Liver (tissue), 9 donors: ENCODE measurements around the gene TTC4. TPM values are rescaled to one million over a fixed set of nuclear protein-coding genes. Genes with fewer than 3 reads are reported as not detected.

Experiments
- DNase-seq: peaks from one replicate; pipeline ENCODE4 v3.0.0-alpha.2; 2017; ENCODE audit warnings: low spot score
- H3K27ac ChIP-seq, 2 donors: one replicate each; pipeline ENCODE4 v1.7.0; 2013; ENCODE audit warnings: inconsistent platforms in 2 of 2, low read length in 2 of 2, control low read depth in 1 of 2, low read depth in 1 of 2, mild to moderate bottlenecking in 1 of 2
- H3K27me3 ChIP-seq, 4 donors: one replicate each; pipeline versions ENCODE4 v1.6.1 to v1.7.0; 2013; ENCODE audit warnings: low read length in 3 of 4, inconsistent platforms in 1 of 4, mild to moderate bottlenecking in 1 of 4, moderate library complexity in 1 of 4; ENCODE audit not compliant: control insufficient read depth in 4 of 4, insufficient read depth in 4 of 4
- H3K36me3 ChIP-seq, 4 donors: one replicate each; pipeline versions ENCODE4 v1.6.1 to v1.7.0; 2013; ENCODE audit warnings: low read length in 3 of 4, mild to moderate bottlenecking in 3 of 4, low read depth in 1 of 4, moderate library complexity in 1 of 4; ENCODE audit not compliant: control insufficient read depth in 4 of 4, insufficient read depth in 3 of 4
- H3K4me1 ChIP-seq, 4 donors: one replicate each; pipeline versions ENCODE4 v1.6.1 to v1.7.0; 2013; ENCODE audit warnings: low read length in 3 of 4, mild to moderate bottlenecking in 3 of 4, moderate library complexity in 1 of 4; ENCODE audit not compliant: control insufficient read depth in 4 of 4, insufficient read depth in 4 of 4
- H3K4me3 ChIP-seq, 3 donors: one replicate each; pipeline versions ENCODE4 v1.6.1 to v1.7.0; 2013; ENCODE audit warnings: low read length in 3 of 3, control low read depth in 1 of 3, low read depth in 1 of 3, mild to moderate bottlenecking in 1 of 3
- H3K9ac ChIP-seq, 2 donors: one replicate each; pipeline ENCODE4 v1.7.0; 2013; ENCODE audit warnings: low read length in 2 of 2, mild to moderate bottlenecking in 2 of 2, moderate library complexity in 2 of 2, control low read depth in 1 of 2, low read depth in 1 of 2
- H3K9me3 ChIP-seq, 4 donors: one replicate each; pipeline versions ENCODE4 v1.6.1 to v1.7.0; 2013; ENCODE audit warnings: low read length in 3 of 4; ENCODE audit not compliant: control insufficient read depth in 4 of 4
- EGR1 ChIP-seq, 2 donors: IDR thresholded peaks; 2 replicates each; pipeline ENCODE4 v1.6.1; 2016 to 2018; ENCODE audit warnings: antibody characterized with exemption in 2 of 2, low read depth in 2 of 2
- FOXA2 ChIP-seq: IDR thresholded peaks from 2 replicates; pipeline ENCODE4 v1.6.1; 2016; ENCODE audit warnings: antibody characterized with exemption
- HNF4G ChIP-seq: IDR thresholded peaks from 2 replicates; pipeline ENCODE4 v1.6.1; 2016; ENCODE audit warnings: antibody characterized with exemption
- JUND ChIP-seq, 2 donors: IDR thresholded peaks; 2 replicates each; pipeline ENCODE4 v1.6.1; 2016; ENCODE audit warnings: antibody characterized with exemption in 2 of 2
- NR2F2 ChIP-seq: IDR thresholded peaks from 2 replicates; pipeline ENCODE4 v1.6.1; 2016; ENCODE audit warnings: antibody characterized with exemption
- RAD21 ChIP-seq, 2 donors: IDR thresholded peaks; 2 replicates each; pipeline ENCODE4 v1.6.1; 2016; ENCODE audit warnings: antibody characterized with exemption in 2 of 2, mild to moderate bottlenecking in 2 of 2
- RXRA ChIP-seq, 2 donors: IDR thresholded peaks; 2 replicates each; pipeline ENCODE4 v1.6.1; 2017 to 2018; ENCODE audit warnings: antibody characterized with exemption in 2 of 2, mild to moderate bottlenecking in 1 of 2
- SP1 ChIP-seq: IDR thresholded peaks from 2 replicates; pipeline ENCODE4 v1.6.1; 2018; ENCODE audit warnings: antibody characterized with exemption, mild to moderate bottlenecking
- TAF1 ChIP-seq: conservative IDR thresholded peaks from 2 replicates; pipeline ENCODE4 v1.6.1; 2016; ENCODE audit warnings: antibody characterized with exemption, mild to moderate bottlenecking
- YY1 ChIP-seq: IDR thresholded peaks from 2 replicates; pipeline ENCODE4 v1.6.1; 2016; ENCODE audit warnings: antibody characterized with exemption, mild to moderate bottlenecking
- WGBS: extraction: QIAGEN DNeasy Blood & Tissue Kit; methylation state at CpG from one replicate; pipeline ENCODE4 v1.1.7; 2013; 5-methylcytosine and 5-hydroxymethylcytosine counted together
- polyA plus RNA-seq, 2 donors: library from polyadenylated mRNA; stranded (reverse) in 1 of 2; unstranded in 1 of 2; fragments of 200-250 nt in 1 of 2; fragments of >200 nt in 1 of 2; fragmentation: Nextera tagmentation in 1 of 2; extraction: Ambion mirVana in 1 of 2; gene quantifications; one replicate each; pipeline versions ENCODE4 v1.2.1 to v1.2.3, GENCODE V29; 2013 to 2015
- total RNA-seq, 2 donors: library from RNA; depleted of rRNA; stranded (reverse); fragments of >200 nt; gene quantifications; one replicate each; pipeline ENCODE4 v1.2.3, GENCODE V29; 2014
- TF ChIP-seq, protein P1 (sequence below): IDR thresholded peaks from 2 replicates; pipeline ENCODE4 v1.6.1; 2016; ENCODE audit warnings: antibody characterized with exemption
- TF ChIP-seq, protein P2 (sequence below): IDR thresholded peaks from 2 replicates; pipeline ENCODE4 v1.6.1; 2016; ENCODE audit warnings: antibody characterized with exemption, mild to moderate bottlenecking
- TF ChIP-seq, protein P3 (sequence below): IDR thresholded peaks from 2 replicates; pipeline ENCODE4 v1.6.1; 2016; ENCODE audit warnings: antibody characterized with exemption
- TF ChIP-seq, protein P4 (sequence below): fragments of 150-350 bp; IDR thresholded peaks from 2 replicates; pipeline ENCODE4 v1.5.1; 2017; ENCODE audit warnings: improper control_type of control experiment, low read depth, low read length; ENCODE audit not compliant: missing input control
- donor health status: healthy.
- donor health status: healthy.
- donor health status: healthy.
- donor health status: healthy.
- donor health status: healthy.

TTC4 gene
- total and polyA plus RNA-seq, 4 donors: 6.9 to 10.9 (median 8.1) TPM

DNA sequence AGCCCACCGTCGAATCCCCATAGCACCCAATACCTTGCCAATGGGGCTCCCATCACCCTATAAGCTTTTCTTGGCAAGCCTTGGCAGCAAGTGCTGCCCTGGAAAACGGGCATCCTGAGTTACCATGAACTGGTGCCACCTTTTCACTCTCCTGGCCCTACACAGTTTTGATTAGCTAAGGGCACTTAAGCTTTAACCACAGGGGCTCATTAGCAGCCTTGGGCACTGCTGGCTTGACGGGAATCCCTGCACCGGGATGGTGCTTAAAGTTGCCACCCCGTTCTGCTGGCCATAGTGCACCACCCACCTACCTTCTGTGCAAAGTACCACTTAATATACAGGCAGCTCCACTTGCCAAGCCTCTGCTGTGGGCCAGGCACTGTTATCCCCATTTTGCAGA, 34.9 kb downstream of the TTC4 start:
- Histone ChIP-seq H3K36me3 (no peaks in the 10 kb centered on the region), H3K27me3 (no peaks in the 10 kb centered on the region), H3K4me1 (no peaks in the 10 kb centered on the region), H3K27ac (no peak overlapping the region), H3K9ac (no peak overlapping the region), H3K4me3 (no peak overlapping the region), H3K9me3 (no peaks in the 10 kb centered on the region)
- no peak for DNase-seq
- 83% methylated on average over 6 of the region's 6 CpGs for WGBS
- TF ChIP-seq JUND (IDR thresholded peaks at IDR 0.05): no peak

DNA sequence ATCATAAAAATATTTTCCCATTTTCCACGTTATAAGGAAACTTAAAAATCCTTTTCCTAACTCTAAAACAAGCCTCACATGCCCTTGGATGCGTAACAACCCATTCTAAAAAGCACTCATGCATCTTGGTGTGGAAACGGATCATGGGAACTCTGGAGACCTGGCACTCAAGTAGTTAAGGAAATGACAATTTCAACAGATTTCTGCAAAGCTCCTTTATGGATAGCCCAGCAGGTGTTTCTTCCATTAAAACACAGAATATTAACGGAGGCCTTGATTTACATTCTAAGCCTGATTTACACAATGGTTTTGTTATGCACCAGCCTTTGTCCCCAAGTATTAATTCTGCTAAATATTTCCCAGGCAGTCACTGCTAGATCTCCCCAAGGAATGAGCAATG, 35.8 kb downstream of the TTC4 start:
- Histone ChIP-seq H3K27ac (no peak overlapping the region), H3K9me3 (no peaks in the 10 kb centered on the region), H3K9ac (no peak overlapping the region), H3K4me1 (no peaks in the 10 kb centered on the region), H3K4me3 (no peak overlapping the region), H3K36me3 (peaks cover 0 to 4% (median 0%) of the 10 kb centered on the region in 4 donors), H3K27me3 (no peaks in the 10 kb centered on the region)
- 85% methylated on average over 4 of the region's 4 CpGs for WGBS
- TF ChIP-seq SP1 (no peak), HNF4G (no peak), RXRA (IDR thresholded peaks at IDR 0.05) (no peak)
- TF ChIP-seq, protein P1, sequence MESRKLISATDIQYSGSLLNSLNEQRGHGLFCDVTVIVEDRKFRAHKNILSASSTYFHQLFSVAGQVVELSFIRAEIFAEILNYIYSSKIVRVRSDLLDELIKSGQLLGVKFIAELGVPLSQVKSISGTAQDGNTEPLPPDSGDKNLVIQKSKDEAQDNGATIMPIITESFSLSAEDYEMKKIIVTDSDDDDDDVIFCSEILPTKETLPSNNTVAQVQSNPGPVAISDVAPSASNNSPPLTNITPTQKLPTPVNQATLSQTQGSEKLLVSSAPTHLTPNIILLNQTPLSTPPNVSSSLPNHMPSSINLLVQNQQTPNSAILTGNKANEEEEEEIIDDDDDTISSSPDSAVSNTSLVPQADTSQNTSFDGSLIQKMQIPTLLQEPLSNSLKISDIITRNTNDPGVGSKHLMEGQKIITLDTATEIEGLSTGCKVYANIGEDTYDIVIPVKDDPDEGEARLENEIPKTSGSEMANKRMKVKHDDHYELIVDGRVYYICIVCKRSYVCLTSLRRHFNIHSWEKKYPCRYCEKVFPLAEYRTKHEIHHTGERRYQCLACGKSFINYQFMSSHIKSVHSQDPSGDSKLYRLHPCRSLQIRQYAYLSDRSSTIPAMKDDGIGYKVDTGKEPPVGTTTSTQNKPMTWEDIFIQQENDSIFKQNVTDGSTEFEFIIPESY: no peak
- TF ChIP-seq, protein P2, sequence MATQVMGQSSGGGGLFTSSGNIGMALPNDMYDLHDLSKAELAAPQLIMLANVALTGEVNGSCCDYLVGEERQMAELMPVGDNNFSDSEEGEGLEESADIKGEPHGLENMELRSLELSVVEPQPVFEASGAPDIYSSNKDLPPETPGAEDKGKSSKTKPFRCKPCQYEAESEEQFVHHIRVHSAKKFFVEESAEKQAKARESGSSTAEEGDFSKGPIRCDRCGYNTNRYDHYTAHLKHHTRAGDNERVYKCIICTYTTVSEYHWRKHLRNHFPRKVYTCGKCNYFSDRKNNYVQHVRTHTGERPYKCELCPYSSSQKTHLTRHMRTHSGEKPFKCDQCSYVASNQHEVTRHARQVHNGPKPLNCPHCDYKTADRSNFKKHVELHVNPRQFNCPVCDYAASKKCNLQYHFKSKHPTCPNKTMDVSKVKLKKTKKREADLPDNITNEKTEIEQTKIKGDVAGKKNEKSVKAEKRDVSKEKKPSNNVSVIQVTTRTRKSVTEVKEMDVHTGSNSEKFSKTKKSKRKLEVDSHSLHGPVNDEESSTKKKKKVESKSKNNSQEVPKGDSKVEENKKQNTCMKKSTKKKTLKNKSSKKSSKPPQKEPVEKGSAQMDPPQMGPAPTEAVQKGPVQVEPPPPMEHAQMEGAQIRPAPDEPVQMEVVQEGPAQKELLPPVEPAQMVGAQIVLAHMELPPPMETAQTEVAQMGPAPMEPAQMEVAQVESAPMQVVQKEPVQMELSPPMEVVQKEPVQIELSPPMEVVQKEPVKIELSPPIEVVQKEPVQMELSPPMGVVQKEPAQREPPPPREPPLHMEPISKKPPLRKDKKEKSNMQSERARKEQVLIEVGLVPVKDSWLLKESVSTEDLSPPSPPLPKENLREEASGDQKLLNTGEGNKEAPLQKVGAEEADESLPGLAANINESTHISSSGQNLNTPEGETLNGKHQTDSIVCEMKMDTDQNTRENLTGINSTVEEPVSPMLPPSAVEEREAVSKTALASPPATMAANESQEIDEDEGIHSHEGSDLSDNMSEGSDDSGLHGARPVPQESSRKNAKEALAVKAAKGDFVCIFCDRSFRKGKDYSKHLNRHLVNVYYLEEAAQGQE: no peak
- no peak for DNase-seq

DNA sequence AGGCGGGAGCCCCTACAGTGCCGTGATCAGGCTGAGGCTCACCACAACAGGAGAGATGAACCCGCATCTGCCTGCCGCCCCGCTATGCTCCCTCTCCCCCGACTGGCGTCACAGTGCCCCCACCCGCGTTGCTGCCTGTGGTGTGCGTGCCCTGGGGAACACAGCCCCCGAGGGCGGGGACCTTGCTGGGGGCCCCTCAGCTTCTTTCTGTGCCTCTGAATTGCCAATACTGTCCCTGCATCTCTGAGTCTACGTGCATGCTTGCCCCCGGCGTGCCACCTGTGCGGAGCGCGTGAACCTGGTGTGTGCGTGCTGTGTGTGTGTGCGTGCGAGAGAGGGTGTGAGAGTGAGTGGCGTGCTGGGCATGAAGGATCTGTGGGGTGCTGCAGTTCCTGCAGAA, 38.4 kb downstream of the TTC4 start:
- TF ChIP-seq HNF4G (no peak), SP1 (no peak), EGR1 (IDR thresholded peaks at IDR 0.05; ENCODE audit: low read depth in 2 of 2) (no peak), NR2F2 (no peak), JUND (IDR thresholded peaks at IDR 0.05) (no peak), RAD21 (IDR thresholded peaks at IDR 0.05) (no peak), FOXA2 (no peak), RXRA (IDR thresholded peaks at IDR 0.05) (no peak), TAF1 (no peak), YY1 (no peak)
- TF ChIP-seq, protein P3, sequence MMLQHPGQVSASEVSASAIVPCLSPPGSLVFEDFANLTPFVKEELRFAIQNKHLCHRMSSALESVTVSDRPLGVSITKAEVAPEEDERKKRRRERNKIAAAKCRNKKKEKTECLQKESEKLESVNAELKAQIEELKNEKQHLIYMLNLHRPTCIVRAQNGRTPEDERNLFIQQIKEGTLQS: no peak
- TF ChIP-seq, protein P4, sequence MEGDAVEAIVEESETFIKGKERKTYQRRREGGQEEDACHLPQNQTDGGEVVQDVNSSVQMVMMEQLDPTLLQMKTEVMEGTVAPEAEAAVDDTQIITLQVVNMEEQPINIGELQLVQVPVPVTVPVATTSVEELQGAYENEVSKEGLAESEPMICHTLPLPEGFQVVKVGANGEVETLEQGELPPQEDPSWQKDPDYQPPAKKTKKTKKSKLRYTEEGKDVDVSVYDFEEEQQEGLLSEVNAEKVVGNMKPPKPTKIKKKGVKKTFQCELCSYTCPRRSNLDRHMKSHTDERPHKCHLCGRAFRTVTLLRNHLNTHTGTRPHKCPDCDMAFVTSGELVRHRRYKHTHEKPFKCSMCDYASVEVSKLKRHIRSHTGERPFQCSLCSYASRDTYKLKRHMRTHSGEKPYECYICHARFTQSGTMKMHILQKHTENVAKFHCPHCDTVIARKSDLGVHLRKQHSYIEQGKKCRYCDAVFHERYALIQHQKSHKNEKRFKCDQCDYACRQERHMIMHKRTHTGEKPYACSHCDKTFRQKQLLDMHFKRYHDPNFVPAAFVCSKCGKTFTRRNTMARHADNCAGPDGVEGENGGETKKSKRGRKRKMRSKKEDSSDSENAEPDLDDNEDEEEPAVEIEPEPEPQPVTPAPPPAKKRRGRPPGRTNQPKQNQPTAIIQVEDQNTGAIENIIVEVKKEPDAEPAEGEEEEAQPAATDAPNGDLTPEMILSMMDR: no peak
- TF ChIP-seq, protein P1: no peak
- Histone ChIP-seq H3K27ac (no peak overlapping the region), H3K36me3 (peaks cover 0 to 18% (median 6%) of the 10 kb centered on the region in 4 donors), H3K4me1 (no peaks in the 10 kb centered on the region), H3K9ac (no peak overlapping the region), H3K9me3 (no peaks in the 10 kb centered on the region), H3K4me3 (no peak overlapping the region), H3K27me3 (no peaks in the 10 kb centered on the region)
- DNase-seq: no peak
- 96% methylated on average over 22 of the region's 22 CpGs for WGBS
